ENCODE data around the gene BLM.

DNA sequence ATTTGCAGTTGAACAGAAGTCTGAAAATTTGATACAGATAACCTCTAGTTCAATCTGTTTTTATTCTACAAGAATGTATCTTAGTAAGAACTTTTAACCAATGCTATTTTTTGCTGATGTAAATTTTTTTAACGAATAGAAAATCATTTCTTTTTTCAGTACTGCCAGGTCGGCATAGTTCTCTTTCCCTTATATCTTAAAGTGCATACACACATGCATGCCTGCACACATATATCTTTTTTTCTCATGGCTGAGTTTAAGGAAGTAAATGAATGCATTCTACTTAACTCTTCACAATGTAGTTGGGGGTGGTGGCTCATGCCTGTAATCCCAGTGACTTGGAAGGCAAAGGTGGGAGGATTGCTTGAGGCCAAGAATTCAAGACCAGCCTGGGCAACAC, 48.4 kb downstream of the BLM start:
- TF ChIP-seq, protein P1, sequence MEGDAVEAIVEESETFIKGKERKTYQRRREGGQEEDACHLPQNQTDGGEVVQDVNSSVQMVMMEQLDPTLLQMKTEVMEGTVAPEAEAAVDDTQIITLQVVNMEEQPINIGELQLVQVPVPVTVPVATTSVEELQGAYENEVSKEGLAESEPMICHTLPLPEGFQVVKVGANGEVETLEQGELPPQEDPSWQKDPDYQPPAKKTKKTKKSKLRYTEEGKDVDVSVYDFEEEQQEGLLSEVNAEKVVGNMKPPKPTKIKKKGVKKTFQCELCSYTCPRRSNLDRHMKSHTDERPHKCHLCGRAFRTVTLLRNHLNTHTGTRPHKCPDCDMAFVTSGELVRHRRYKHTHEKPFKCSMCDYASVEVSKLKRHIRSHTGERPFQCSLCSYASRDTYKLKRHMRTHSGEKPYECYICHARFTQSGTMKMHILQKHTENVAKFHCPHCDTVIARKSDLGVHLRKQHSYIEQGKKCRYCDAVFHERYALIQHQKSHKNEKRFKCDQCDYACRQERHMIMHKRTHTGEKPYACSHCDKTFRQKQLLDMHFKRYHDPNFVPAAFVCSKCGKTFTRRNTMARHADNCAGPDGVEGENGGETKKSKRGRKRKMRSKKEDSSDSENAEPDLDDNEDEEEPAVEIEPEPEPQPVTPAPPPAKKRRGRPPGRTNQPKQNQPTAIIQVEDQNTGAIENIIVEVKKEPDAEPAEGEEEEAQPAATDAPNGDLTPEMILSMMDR (IDR thresholded peaks at IDR 0.05): no peak
- TF ChIP-seq POLR2A (IDR thresholded peaks at IDR 0.05): no peak

Data from suprapubic skin (tissue), 3 donors.